Measurements from ENCODE around the gene MKI67.

GRCh38 chr10:128147669-128148068 is 21.4 kb upstream of the MKI67 start:
- TF ChIP-seq, protein P1, sequence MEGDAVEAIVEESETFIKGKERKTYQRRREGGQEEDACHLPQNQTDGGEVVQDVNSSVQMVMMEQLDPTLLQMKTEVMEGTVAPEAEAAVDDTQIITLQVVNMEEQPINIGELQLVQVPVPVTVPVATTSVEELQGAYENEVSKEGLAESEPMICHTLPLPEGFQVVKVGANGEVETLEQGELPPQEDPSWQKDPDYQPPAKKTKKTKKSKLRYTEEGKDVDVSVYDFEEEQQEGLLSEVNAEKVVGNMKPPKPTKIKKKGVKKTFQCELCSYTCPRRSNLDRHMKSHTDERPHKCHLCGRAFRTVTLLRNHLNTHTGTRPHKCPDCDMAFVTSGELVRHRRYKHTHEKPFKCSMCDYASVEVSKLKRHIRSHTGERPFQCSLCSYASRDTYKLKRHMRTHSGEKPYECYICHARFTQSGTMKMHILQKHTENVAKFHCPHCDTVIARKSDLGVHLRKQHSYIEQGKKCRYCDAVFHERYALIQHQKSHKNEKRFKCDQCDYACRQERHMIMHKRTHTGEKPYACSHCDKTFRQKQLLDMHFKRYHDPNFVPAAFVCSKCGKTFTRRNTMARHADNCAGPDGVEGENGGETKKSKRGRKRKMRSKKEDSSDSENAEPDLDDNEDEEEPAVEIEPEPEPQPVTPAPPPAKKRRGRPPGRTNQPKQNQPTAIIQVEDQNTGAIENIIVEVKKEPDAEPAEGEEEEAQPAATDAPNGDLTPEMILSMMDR (IDR thresholded peaks at IDR 0.05), result no peak
- no peak for TF ChIP-seq EZH2 (IDR thresholded peaks at IDR 0.05; ENCODE audit: borderline replicate concordance, insufficient read depth, low read depth, low read length, poor library complexity, severe bottlenecking)

All from B cell (primary cell).